HG03571 (cell line): ENCODE measurements around the gene GRID1.

Experiments used
- ATAC-seq: cut with Tn5 transposase; IDR thresholded peaks from one replicate; pipeline ENCODE4 v1.9.1; 2021; ENCODE audit not compliant: unreplicated experiment

Gene GRID1

GRCh38 chr10:86316990-86317389, 49.6 kb downstream of the GRID1 start:
- no peak for ATAC-seq

GRCh38 chr10:86316274-86316835, 50.2 kb downstream of the GRID1 start:
- ATAC-seq, result no peak

GRCh38 chr10:86315549-86315942, 51.0 kb downstream of the GRID1 start:
- ATAC-seq, result no peak

- ATAC-seq, result no peak
Observed at GRCh38 chr10:86314616-86315548, 51.7 kb downstream of the GRID1 start.

GRCh38 chr10:86313621-86314041, 53.0 kb downstream of the GRID1 start:
- ATAC-seq, result no peak

GRCh38 chr10:86312701-86313270, 53.8 kb downstream of the GRID1 start:
- no peak for ATAC-seq

- ATAC-seq, result no peak
Observed at GRCh38 chr10:86311906-86312305, 54.7 kb downstream of the GRID1 start.

- ATAC-seq, result no peak
Observed at GRCh38 chr10:86311190-86311589, 55.4 kb downstream of the GRID1 start.

GRCh38 chr10:86310702-86311101, 55.9 kb downstream of the GRID1 start:
- ATAC-seq, result no peak

- no peak for ATAC-seq
Observed at GRCh38 chr10:86310291-86310690, 56.3 kb downstream of the GRID1 start.

GRCh38 chr10:86308056-86308455, 58.5 kb downstream of the GRID1 start:
- ATAC-seq, result no peak

- ATAC-seq, result no peak
Observed at GRCh38 chr10:86306628-86307278, 59.8 kb downstream of the GRID1 start.

- ATAC-seq, result no peak
Observed at GRCh38 chr10:86305521-86305920, 61.1 kb downstream of the GRID1 start.

GRCh38 chr10:86304436-86304835, 62.2 kb downstream of the GRID1 start:
- no peak for ATAC-seq

GRCh38 chr10:86303626-86304025, 63.0 kb downstream of the GRID1 start:
- ATAC-seq, result no peak

- no peak for ATAC-seq
Observed at GRCh38 chr10:86301971-86302370, 64.6 kb downstream of the GRID1 start.

GRCh38 chr10:86300931-86301830, 65.4 kb downstream of the GRID1 start:
- ATAC-seq, result no peak

GRCh38 chr10:86300399-86300925, 66.1 kb downstream of the GRID1 start:
- ATAC-seq, result no peak

GRCh38 chr10:86299562-86299961, 67.0 kb downstream of the GRID1 start:
- no peak for ATAC-seq

GRCh38 chr10:86298501-86299001, 68.0 kb downstream of the GRID1 start:
- no peak for ATAC-seq
